ENCODE measurements around the gene MGMT. TPM values are rescaled to one million over a fixed set of nuclear protein-coding genes. Genes with fewer than 3 reads are reported as not detected.

MGMT gene
- total RNA-seq, 3 donors from 2014 or later = 34.1 to 57.8 (median 46.7) TPM

- no peak overlapping the region for H3K4me3 ChIP-seq
- H3K27ac ChIP-seq = no peak overlapping the region
- no peaks in the 10 kb centered on the region for H3K36me3 ChIP-seq
- peaks cover 0 to 11% of the 10 kb centered on the region in 2 donors for H3K9me3 ChIP-seq
- DNase-seq (ENCODE audit: low spot score in 2 of 2) = no peak
- TF ChIP-seq POLR2A (IDR thresholded peaks at IDR 0.05) = no peak
- H3K27me3 ChIP-seq = no peaks in the 10 kb centered on the region
- intact Hi-C loops (cut with DNase I; ENCODE audit: low total_unique reads) = no loop called here
- H3K4me1 ChIP-seq = no peaks in the 10 kb centered on the region
Observed at GRCh38 chr10:129740532-129741279, 273.7 kb downstream of the MGMT start.

GRCh38 chr10:129741280-129741977 lies 274.4 kb downstream of the MGMT start:
- H3K4me1 ChIP-seq = no peaks in the 10 kb centered on the region
- H3K9me3 ChIP-seq = peaks cover 1 to 11% of the 10 kb centered on the region in 2 donors
- intact Hi-C loops (cut with DNase I; ENCODE audit: low total_unique reads) = no loop called here
- peak in 1 of 2 donors; percentile 38 for DNase-seq (ENCODE audit: low spot score in 2 of 2)
- TF ChIP-seq, protein P1, sequence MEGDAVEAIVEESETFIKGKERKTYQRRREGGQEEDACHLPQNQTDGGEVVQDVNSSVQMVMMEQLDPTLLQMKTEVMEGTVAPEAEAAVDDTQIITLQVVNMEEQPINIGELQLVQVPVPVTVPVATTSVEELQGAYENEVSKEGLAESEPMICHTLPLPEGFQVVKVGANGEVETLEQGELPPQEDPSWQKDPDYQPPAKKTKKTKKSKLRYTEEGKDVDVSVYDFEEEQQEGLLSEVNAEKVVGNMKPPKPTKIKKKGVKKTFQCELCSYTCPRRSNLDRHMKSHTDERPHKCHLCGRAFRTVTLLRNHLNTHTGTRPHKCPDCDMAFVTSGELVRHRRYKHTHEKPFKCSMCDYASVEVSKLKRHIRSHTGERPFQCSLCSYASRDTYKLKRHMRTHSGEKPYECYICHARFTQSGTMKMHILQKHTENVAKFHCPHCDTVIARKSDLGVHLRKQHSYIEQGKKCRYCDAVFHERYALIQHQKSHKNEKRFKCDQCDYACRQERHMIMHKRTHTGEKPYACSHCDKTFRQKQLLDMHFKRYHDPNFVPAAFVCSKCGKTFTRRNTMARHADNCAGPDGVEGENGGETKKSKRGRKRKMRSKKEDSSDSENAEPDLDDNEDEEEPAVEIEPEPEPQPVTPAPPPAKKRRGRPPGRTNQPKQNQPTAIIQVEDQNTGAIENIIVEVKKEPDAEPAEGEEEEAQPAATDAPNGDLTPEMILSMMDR (IDR thresholded peaks at IDR 0.05) = no peak
- TF ChIP-seq POLR2A (IDR thresholded peaks at IDR 0.05) = no peak
- no peak for TF ChIP-seq POLR2AphosphoS5 (IDR thresholded peaks at IDR 0.05)
- H3K36me3 ChIP-seq = no peaks in the 10 kb centered on the region
- H3K27me3 ChIP-seq = no peaks in the 10 kb centered on the region
- H3K27ac ChIP-seq = no peak overlapping the region
- no peak overlapping the region for H3K4me3 ChIP-seq

DNA sequence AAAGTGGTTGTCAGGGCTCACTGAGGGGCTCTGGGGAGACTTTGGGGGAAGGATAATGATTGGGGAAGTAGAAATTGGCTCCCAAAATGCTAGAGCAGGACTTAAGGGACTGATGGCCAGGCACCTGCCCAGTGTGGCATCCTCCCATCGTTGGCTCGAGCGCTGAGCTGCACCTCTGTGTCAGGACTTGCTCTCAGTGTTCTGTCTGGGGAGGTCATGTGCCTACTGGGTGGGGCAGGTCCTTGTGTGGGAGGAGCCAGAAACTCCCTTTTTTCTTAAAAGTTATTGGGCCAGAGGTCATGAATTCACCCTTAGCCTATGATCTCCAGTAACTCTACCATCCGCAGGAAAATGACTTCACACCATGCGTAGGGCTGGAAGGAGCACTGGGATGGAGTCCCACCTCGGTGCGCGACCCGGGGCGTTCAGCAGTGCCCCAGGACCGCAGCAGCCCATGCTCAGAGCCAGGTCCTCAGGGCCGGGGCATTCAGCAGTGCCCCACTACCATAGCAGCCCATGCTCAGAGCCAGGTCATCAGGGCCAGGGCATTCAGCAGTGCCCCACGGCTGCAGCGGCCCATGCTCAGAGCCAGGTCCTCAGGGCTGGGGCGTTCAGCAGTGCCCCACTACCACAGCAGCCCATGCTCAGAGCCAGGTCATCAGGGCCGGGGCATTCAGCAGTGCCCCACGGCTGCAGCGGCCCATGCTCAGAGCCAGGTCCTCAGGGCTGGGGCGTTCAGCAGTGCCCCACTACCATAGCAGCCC lies 275.1 kb downstream of the MGMT start:
- H3K27ac ChIP-seq = no peak overlapping the region
- TF ChIP-seq, protein P1 (IDR thresholded peaks at IDR 0.05) = no peak
- TF ChIP-seq POLR2AphosphoS5 (IDR thresholded peaks at IDR 0.05) = no peak
- TF ChIP-seq POLR2A (IDR thresholded peaks at IDR 0.05) = no peak
- intact Hi-C loops (cut with DNase I; ENCODE audit: low total_unique reads) = no loop called here
- H3K4me3 ChIP-seq = no peak overlapping the region
- H3K9me3 ChIP-seq = peaks cover 9 to 11% of the 10 kb centered on the region in 2 donors
- no peaks in the 10 kb centered on the region for H3K36me3 ChIP-seq
- no peak for DNase-seq (ENCODE audit: low spot score in 2 of 2)
- H3K4me1 ChIP-seq = no peaks in the 10 kb centered on the region
- H3K27me3 ChIP-seq = no peaks in the 10 kb centered on the region

DNA sequence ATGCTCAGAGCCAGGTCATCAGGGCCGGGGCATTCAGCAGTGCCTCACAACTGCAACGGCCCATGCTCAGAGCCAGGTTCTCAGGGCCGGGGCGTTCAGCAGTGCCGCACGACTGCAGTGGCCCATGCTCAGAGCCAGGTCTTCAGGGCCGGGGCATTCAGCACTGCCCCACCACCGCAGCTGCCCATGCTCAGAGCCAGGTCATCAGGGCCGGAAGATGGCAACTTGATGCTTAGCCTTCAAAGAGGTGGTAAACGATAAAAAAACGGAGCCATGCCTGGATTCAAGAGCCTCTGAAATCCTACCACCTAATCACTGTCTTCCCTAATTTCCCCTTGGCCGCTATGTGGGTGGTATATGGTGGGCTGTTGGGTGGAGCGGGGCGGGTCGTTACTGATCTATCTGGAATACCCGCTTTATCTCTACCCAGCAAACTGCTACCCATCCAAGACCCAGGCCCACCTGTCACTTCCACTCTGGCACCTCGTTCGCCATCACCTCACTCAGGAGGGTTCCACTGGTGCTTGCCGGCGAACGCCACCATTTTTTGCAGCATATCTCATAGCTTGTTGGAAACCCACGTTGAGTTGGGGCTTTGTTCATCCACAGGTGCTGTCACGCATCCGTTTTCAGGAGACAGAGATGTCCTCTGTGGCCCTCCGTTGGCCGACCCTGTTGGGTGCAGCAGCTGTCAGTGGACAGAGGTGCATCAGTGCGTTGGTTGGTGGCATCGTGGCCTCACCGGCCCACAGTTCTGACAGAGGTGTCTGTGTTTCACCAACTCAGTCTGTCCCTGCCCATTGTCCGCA lies 275.9 kb downstream of the MGMT start:
- Histone ChIP-seq H3K27ac (no peak overlapping the region), H3K27me3 (no peaks in the 10 kb centered on the region), H3K4me1 (no peaks in the 10 kb centered on the region), H3K36me3 (no peaks in the 10 kb centered on the region), H3K9me3 (peaks cover 11 to 16% of the 10 kb centered on the region in 2 donors), H3K4me3 (no peak overlapping the region)
- TF ChIP-seq POLR2A (IDR thresholded peaks at IDR 0.05) (no peak), POLR2AphosphoS5 (IDR thresholded peaks at IDR 0.05) (no peak)
- TF ChIP-seq, protein P1 (IDR thresholded peaks at IDR 0.05) = no peak
- intact Hi-C loops (cut with DNase I; ENCODE audit: low total_unique reads) = no loop called here
- DNase-seq (ENCODE audit: low spot score in 2 of 2) = no peak

- H3K4me3 ChIP-seq = no peak overlapping the region
- intact Hi-C loops (cut with DNase I; ENCODE audit: low total_unique reads) = no loop called here
- no peaks in the 10 kb centered on the region for H3K27me3 ChIP-seq
- H3K27ac ChIP-seq = no peak overlapping the region
- peak in 1 of 2 donors; percentile 46 for DNase-seq (ENCODE audit: low spot score in 2 of 2)
- no peaks in the 10 kb centered on the region for H3K36me3 ChIP-seq
- TF ChIP-seq, protein P1 (IDR thresholded peaks at IDR 0.05) = no peak
- TF ChIP-seq POLR2A (IDR thresholded peaks at IDR 0.05) (no peak), POLR2AphosphoS5 (IDR thresholded peaks at IDR 0.05) (no peak)
- H3K9me3 ChIP-seq = peaks cover 18 to 24% of the 10 kb centered on the region in 2 donors
- H3K4me1 ChIP-seq = no peaks in the 10 kb centered on the region
Observed at GRCh38 chr10:129743738-129744133, 276.7 kb downstream of the MGMT start.
